GM12864 (cell line): Measurements from ENCODE around the gene PRSS22.

ENCODE experiments used
- DNase-seq: peaks from one replicate; pipeline ENCODE4 v3.0.0-alpha.2; 2011; ENCODE audit warnings: low read depth
- H3K4me3 ChIP-seq: 2 replicates; pipeline ENCODE4 v1.5.1; 2011; ENCODE audit warnings: mild to moderate bottlenecking, low read depth, low read length, control low read depth
- CTCF ChIP-seq: IDR thresholded peaks from 2 replicates; pipeline ENCODE4 v1.5.1; 2011; ENCODE audit warnings: low read depth, mild to moderate bottlenecking, moderate library complexity, low read length, control low read depth, inconsistent platforms; ENCODE audit errors: missing control alignments

Gene PRSS22

DNA sequence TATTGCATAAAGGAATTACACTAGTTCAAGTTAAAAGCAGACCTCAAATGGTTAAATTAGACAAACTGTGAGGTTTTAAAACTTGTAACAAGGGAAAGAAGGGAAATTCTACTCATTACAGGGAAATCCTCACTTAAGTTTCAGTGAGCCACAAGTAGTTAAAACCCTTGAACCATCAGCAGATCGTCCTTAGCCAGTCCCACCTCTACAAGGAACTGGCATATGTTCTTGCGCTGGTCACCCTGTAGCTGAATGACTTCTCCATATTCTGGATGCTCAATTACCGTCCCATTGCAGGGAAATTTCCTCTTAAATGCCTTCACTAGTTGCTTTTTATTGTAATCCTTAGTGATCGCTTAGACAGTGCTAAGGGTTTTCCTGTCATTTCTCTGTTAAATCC lies 35.5 kb downstream of the PRSS22 start:
- H3K4me3 ChIP-seq: no peak overlapping the region
- no peak for DNase-seq
- no peak for TF ChIP-seq CTCF

GRCh38 chr16:2822158-2822495 lies 35.8 kb downstream of the PRSS22 start:
- no peak for DNase-seq
- TF ChIP-seq CTCF: no peak
- no peak overlapping the region for H3K4me3 ChIP-seq

GRCh38 chr16:2821487-2822157 lies 36.3 kb downstream of the PRSS22 start:
- no peak for TF ChIP-seq CTCF
- no peak overlapping the region for H3K4me3 ChIP-seq
- no peak for DNase-seq

- TF ChIP-seq CTCF: no peak
- no peak overlapping the region for H3K4me3 ChIP-seq
- no peak for DNase-seq
Observed at GRCh38 chr16:2820836-2821486, 37.0 kb downstream of the PRSS22 start.

DNA sequence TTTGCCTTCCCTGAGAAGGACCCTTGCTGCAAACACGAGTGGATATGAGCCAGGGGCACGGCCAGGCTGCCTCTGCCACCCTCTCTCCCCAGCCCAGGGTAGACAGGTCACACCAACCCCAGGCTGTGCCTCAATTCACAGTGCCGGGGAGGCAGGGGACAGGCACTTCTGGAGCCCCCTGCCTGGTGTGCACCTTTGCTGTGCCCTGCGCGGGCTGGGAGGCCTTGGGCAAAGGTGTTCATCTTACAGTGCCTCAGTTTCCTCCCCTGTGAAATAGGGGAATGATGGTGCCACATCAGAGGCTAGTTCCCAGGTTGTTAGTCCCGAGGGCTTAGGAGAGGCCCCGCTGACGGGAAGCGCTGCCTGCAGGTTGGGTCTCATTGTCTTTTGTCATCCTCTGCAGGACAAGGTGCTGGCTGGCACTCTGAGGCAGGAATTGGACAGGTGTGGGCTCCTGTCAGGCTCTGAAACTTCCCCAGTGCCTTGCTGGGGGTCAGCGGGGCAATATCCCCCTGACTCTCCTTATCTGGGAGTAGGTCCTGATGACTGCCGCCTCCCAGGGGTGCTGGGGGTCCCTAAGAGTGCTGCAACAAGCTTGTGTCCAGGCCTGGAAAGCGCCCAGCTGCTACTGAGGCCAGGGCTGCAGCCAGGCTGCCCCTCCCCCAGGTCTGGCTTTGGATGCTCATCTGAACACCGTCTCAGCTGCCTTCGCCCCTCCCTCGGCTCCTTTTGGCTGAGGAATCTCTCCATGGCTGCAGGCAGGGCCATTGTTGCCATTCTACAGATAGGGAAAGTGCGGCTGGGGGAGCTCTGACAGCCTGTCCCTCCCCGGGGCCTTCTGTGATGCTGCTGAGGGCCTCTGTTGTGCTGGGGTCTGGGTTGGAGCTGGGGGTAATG lies 37.8 kb downstream of the PRSS22 start:
- no peak for DNase-seq
- no peak for TF ChIP-seq CTCF
- H3K4me3 ChIP-seq: no peak overlapping the region

DNA sequence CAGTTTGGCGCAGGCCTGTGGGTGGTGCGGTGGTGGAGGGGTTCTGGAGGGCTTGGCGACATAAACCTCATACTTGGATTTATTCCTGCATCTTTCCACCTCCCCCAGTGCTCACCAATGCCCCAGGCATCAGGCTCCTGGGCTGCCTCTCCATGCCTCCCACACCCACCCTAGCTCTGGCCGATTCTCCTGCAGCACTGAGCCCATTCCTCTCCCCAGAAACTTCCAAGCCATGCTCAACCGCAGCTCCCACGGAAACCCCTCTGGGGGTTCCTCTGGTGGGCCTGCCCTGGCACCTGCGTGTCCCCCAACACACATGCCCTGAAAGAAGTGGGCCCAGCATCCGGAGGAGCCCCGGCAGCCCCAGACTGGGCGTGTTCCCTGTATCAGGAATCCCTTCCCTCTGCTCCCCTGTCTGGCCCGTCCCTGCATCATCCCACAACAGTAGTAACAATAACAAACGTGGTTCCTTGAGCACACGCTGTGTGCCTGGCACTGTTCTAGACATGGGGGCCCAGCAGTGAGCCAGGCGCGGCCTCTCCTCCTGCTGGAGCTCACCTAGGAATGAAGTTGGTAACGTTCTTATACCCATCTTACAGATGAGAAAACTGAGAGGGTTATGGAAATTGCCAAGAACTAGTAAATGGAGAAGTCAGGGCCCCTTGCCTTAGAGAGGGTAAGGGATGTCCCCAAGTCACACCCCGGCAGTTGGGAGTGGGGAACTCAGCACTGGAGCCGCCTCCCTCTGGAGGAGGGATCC lies 38.6 kb downstream of the PRSS22 start:
- H3K4me3 ChIP-seq: no peak overlapping the region
- TF ChIP-seq CTCF: no peak
- no peak for DNase-seq
